HG03139 (cell line): Measurements from ENCODE around the gene DZIP1L.

ENCODE experiments used
- ATAC-seq: cut with Tn5 transposase; IDR thresholded peaks from one replicate; pipeline ENCODE4 v1.9.1; 2021; ENCODE audit not compliant: unreplicated experiment

DZIP1L gene

DNA sequence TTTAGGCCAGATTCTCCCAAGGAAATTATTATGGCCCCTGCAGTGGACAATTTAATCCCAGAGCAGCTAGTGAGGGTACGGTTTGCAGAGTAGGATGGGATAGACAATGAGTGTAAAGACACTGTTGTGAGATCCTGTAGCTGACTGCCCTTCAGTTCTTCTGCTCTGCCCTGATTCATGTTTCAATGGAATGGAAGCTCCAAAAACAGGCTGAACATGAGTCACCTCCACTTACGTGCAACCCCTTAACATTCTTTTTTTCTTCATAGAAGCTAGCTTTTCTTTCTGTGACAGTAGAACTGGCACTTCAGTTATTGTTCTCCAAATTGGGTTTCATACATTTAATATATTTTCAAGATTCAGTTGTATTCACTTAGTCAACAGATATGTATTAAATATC lies 73.4 kb downstream of the DZIP1L start:
- ATAC-seq, result no peak

DNA sequence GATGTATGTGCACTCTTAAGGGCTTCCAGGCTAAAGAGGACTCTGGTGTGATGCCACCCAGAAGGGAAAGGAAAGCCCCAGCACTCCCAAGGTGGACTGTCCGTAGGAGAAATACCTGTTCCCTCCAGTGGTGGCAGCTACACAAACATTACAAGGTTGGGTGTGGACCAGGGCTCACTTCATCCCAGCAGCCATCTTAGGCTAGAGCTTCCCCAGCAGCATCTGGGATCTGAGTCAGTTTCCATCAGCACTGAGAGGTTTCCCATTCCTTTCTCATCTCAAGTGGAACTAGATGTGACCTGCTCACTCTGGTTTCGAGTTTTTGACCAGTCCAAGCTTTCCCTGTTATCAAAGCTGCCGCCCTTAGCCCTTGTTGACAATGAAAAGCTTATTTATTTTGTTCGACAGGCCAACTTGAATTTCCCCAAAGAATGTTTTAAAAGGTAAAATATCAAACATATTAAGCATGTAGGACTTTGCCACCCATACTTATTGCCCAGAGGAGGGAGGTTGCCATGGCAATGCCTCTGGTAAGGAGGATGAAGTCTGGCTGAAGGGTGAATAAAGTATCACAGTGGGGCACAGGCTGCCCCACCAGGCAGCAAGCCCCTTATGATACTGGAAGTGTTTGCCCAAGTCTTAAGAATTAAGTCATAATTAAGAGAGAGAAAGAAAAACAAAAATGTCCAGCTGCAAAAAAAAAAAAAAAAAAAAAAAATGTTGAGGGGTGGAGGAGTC lies 76.5 kb downstream of the DZIP1L start:
- ATAC-seq, result no peak

DNA sequence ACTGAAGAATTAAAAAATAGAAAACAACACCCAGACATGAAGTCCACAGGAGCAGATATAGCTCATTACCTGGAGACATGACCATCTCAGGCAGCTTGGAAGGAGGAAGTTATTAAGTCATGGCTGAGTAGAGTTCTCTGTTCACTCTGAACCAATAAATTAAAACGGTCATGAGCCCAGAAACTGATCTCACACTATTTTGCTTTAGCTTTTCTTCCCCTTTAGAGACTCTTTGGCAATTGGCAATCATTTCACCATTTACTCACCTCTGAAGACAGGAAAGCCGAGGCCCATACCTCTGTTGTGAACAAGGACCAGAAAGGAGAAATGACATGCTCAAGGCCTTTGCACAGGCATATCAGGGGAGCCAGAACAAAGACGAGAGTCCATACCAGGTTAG lies 78.8 kb downstream of the DZIP1L start:
- no peak for ATAC-seq

DNA sequence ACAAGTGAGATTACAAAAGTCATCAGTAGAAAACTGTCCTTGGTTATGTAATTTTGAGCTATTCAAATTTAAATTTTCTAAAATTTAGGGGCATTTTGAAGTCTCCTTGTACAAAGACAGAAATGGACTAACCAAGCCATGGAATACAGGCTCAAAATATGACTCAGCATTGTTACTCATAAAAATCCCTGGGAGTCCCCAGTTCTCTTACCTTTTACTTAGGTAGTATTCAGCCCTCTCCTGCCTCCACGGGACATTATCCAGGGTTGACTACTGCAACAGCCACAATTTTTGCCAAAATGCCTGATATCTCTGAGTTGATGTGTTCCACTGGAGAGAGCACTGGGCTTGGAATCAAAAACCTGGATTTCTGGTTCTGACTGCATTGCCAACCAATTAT lies 80.5 kb downstream of the DZIP1L start:
- ATAC-seq, result no peak

DNA sequence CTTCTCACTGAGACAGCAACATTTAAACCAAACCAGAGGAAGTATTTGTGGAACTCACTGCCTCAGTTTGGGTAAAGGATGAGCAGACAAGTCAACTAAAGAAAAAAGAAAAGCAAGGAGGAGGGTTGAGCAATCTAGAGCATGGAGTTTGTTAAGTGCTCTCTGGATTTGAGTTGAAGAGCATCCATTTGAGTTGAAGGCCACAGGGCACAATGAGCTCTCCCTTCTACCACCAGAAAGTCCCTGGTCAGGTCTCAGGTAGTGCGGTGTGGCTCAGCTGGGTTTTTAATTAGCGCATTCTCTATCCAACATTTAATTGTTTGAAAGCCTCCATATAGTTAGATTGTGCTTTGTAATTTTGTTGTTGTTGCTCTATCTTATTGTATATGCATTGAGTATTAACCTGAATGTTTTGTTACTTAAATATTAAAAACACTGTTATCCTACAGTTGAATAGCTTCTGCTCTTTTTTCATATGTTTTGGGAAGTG lies 82.2 kb downstream of the DZIP1L start:
- no peak for ATAC-seq

DNA sequence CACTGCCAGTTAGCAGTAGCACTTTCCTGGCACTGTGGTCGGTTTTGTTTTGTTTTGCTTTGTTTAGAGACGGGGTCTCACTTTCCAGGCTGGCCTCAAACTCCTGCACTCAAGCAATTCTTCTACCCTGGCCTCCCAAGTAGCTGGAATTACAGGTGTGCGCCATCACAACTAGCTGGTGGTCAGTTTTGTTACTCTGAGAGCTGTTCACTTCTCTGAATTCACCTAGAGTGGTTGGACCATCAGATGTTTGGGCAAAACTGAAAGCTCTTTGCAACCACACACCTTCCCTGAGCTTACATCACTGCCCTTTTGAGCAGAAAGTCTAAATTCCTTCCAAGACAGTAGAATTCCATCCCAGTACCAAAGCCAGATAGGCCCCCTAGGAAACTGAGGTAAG lies 82.8 kb downstream of the DZIP1L start:
- no peak for ATAC-seq

DNA sequence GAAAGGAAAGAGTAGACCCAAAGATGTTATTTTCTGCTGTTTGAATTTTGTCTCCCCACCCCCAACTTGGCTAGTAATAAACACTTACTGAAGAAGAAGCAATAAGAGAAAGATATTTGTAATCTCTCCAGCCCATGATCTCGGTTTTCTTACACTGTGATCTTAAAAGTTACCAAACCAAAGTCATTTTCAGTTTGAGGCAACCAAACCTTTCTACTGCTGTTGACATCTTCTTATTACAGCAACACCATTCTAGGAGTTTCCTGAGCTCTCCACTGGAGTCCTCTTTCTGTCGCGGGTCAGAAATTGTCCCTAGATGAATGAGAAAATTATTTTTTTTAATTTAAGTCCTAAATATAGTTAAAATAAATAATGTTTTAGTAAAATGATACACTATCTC lies 83.9 kb downstream of the DZIP1L start:
- no peak for ATAC-seq

DNA sequence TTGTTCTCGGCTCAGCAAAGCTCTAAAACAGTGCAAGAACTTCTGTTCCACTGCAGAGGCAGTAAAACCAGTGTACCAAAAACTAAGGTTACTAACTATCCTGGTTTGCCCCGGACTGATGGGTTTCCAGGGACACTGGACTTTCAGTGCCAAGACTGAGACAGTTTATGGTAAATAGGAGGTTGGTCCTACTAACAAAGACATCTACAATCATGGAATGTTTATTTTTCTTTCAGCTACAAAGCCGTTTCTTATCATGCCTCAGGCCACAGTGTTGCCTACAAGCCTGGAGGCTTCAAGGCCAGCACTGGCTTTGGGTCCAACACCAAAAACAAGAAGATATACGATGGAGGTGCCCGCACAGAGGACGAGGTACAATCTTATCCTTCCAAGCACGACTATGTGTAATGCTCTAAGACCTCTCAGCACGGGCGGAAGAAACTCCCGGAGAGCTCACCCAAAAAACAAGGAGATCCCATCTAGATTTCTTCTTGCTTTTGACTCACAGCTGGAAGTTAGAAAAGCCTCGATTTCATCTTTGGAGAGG lies 84.6 kb downstream of the DZIP1L start:
- no peak for ATAC-seq

DNA sequence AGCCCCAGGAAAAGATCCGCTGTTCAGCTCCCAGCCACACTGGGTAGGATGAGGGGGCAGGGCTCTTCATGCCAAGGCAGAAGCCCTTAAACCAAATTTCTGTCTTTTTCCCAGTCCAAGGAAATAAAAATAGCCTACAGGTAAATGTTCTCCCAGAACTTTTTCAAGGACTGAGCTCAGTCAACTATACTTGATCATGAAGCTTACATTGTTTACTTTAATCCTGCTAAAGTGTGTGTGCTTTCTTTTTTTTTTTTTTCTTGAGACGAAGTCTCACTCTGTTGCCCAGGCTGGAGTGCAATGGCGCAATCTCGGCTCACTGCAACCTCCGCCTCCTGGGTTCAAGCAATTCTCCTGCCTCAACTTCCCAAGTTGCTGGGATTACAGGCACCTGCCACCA lies 87.6 kb downstream of the DZIP1L start:
- no peak for ATAC-seq

DNA sequence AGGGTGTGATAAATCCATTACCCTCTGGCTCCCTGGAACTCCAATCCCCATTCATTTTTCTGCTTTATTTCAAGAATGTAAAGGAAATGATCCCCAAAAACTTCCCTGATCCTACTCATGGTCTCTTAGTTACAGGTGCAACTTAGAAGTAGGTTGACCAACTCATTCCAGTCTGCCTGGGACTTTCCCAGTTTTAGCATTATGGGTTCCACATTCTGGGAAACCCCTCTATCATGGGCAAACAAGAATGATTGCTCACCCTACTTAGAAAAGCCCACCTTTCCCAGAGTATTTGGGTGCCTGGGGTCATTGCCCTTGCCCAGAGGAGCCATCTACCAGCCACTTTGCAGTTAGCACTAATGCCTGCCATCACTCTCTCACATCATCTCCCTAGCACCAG lies 89.9 kb downstream of the DZIP1L start:
- ATAC-seq, result no peak

DNA sequence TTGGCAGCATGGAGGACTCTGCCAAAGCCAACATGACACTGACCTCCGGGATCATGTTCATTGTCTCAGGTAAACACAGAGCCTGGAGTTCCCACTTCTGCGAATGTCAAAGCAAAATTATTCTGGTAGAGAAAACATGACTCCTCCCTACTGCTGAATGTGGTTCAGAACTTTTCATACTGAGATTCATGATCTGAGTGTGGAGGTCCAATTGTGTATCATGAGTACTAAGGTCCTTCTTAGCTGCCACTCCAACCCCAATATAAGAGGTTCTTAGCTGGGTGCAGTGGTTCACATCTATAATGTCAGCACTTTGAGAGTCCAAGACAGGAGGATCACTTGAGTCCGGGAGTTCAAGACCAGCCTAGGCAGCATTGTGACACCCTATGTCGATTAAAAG lies 91.7 kb downstream of the DZIP1L start:
- ATAC-seq, result no peak

DNA sequence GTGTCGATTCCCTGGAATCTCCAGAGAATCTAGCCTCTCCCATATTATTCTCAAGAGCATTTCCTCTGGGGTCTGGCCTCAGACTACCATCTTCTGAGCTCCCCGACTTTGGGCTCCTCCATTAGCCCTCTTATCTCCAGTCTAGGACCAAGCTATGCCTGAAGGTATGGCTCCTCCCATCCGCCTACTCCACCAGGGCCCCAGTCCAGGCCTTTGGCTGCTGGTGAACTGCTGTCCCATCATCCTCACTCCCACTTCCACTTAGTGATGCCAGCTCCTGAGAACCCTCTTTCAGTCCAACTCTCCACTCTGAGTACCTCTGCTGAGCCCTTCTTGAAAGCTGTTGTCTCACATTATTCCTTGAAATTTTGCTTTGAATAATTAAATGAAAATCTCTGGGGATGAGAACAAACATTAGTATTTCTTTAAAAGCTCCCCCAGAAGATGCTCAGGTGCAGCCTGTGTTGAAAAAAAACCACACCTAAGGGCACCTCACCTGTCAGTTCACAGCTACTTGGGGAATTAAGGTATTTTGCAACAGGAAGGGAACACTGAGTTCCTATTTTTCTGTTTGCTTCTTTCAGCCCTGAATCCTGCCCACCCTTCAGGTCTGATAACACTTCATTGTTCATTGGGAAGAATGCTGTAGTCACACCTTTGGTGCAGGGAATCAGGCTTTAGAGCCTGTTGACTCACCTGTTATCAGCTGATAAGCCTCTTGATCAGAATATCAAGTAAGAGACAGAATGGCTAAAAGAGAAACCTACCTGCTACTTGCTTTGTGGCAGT lies 95.9 kb downstream of the DZIP1L start:
- ATAC-seq, result no peak

DNA sequence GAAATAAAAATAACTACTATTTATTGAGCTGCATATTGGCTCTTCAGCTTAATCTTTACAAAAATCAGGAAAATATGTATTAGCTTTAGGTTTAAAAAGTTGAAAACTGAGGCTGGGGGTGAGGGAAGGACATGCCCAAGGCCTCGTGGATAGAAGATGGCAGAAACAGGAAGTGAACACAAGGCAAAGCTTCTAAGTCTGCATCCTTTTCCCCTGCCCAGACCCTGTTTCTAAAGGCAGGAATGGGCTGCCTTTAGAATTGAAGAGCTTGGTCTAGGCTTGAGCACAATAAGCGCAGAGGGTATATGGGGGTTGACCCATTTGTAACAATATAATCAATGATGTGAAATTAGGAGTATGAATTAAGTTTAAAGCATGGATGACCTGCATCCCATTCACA lies 99.3 kb downstream of the DZIP1L start:
- no peak for ATAC-seq

DNA sequence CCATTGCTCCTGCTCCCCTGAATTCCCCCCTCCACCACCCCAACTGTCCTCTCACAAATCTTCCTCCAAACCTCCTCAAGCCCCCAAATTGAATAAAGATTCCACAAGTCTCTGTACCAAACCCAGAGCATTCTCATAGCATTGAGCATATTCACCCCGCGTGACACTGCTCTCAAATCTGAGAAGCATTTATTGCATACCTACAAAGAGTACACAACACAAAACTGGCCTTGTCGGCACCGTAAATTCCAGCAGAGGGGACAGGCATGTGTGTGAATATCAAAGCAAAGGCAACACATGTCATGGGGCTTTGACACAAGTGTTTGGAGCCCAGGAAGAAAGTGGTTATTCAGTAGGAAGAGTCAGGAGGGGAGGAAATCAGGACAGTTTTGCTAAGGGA lies 102.9 kb downstream of the DZIP1L start:
- ATAC-seq, result no peak
